Measurements from ENCODE around the gene SHMT2.

SHMT2 gene

DNA sequence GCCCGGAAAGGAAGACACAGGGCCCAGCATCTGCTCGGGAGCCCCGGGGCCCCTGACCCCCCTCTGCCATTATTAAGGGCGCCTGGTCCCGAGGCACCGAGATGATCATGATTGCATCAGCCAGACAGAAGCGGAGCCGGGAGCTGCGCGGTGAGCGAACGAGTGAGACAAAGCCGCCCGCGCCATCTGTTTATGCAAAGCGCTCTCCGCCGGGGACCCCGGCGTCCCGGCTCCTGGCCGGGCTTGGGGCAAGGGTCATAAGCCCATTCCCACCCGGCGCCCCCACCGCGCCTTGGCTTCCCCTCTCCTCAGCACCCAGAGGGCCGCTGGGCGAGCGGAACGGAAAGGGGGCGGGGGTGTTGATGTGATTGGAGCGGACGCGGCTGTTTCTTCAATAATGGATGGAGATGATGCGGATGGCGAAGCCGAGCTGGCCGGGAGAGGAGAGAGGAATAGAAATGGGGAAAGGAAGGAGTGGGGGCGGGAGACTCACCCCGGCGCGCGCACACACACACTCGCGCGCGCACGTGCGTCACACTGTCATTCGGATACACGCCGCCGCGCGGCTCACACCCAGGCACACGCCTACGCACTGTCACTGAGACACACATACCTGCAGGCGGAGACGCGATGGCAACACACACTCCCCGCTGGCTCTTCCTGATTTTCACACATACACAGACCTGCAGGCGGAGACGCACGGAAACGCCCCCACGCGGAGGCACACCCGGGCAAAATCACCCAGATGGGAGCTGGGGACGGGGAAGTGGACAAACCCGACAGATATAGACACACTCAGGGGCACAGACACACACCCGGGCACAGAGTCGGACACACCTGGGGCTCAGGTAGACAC, 10.8 kb downstream of the SHMT2 start:
- DNase-seq (ENCODE audit: low read depth), result no peak

DNA sequence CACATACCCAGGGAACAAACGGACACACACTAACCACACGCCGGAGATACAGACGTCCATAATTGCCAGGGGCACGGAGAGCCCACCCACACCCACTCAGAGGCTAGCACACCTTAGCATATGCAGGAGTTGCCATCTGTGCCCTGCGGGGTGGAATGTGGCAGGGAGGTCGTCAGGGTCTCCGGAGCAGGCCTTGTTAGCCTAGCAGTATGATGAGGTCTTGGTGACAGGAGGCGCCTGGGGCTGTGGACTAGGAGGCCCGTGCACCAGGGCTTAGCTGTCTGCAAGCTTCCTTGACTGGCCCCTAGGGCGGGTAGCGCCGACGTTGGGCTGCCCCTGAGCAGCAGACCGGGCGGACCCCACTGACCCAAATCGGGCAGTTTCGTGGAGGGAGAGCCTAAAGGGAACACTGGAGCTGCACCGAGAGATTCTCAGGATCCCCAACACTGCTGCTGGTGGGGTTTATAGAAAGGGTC, 11.5 kb downstream of the SHMT2 start:
- no peak for DNase-seq (ENCODE audit: low read depth)

- DNase-seq (ENCODE audit: low read depth), result no peak
These were observed 12.1 kb downstream of the SHMT2 start for GRCh38 chr12:57241402-57242310.

- no peak for DNase-seq (ENCODE audit: low read depth)
These were observed 12.8 kb downstream of the SHMT2 start for GRCh38 chr12:57242329-57242690.

- no peak for DNase-seq (ENCODE audit: low read depth)
These were observed 13.4 kb downstream of the SHMT2 start for GRCh38 chr12:57242691-57243454.

GRCh38 chr12:57243521-57244311, 14.2 kb downstream of the SHMT2 start:
- DNase-seq (ENCODE audit: low read depth), result no peak

GRCh38 chr12:57244312-57244696, 14.8 kb downstream of the SHMT2 start:
- DNase-seq (ENCODE audit: low read depth), result no peak

DNA sequence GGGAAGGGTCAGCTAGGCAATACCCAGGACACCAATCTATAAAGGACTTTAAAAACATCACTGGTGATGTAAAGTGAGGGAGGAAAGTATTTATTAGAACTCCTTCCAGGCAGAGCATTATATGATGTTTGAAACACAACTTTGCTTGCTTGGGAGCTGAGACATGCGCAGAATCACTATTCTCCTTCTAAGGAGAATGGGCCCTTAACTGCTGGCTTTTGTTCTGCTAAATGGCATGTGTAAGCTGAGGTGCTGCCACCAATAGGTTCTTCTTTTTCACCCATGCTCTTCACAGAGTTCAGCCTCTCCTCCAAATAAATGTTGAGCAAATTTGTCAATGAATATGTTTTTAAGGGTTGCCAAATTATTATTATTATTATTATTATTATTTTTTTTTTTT, 17.5 kb downstream of the SHMT2 start:
- DNase-seq (ENCODE audit: low read depth), result no peak

- DNase-seq (ENCODE audit: low read depth), result no peak
These were observed 19.6 kb downstream of the SHMT2 start for GRCh38 chr12:57248934-57249742.

- DNase-seq (ENCODE audit: low read depth), result no peak
These were observed 21.0 kb downstream of the SHMT2 start for GRCh38 chr12:57250541-57250940.

GRCh38 chr12:57250956-57251355, 21.4 kb downstream of the SHMT2 start, which contains the start of gene STAC3:
Gene STAC3 (minus strand): TSS chr12:57251187. CDS start chr12:57249636, 1,551 bp downstream.
- no peak for DNase-seq (ENCODE audit: low read depth)

DNA sequence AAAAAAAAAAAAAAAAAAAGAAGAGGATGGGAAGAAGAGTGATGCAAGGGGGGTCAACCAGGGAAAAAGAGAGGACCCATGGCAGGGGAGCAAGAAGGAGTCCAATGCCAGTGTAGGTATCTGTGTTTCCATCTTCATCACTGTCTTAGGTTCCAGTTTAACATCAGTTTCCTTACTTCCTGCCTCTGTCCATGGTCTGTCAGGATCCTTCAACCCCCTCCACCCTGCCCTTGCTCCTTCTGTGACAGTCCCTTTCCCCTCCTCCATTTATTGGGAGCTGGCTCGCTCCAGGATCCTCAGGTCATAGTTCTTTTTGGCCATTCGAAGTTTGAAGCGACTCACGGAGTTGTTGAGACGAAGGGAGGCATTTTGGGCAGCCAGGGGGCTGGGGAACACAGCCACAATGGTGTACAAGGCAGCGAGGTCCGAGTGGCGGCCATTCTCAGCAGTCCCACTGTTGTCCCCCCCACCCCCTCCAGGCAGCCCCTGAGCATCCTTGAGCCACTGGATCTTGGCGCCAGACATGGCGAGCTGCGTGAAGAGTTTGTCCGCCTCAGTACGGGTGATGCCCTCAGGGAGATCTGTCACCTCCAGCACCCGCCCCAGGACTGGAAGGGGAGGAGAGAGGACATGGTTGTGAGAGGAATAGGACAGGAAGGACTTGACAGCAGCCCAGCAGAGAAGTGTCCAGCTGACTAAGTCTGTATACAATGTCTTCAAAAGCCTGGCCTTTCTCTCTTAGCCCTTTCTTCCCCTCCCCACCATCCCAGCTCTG, 25.2 kb downstream of the SHMT2 start:
- no peak for DNase-seq (ENCODE audit: low read depth)

DNA sequence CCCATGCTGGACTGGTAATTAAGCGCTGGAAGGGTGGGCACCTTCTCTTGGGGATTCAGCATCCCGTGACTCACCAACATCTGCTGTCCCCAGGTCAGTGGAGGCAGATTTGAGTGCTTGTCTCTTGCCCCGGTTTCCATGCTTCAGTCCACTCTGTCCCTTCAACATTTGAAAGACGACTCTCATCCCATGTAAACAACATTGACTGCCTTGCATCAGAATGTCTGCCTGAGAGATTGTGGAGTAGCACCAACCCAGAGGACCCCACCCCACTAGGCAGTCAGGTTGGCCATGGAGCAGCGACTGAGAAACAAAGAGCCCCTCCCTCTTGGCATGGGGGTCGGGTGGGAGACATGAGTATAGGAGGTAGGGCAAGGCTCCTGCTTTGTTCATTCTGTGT, 26.4 kb downstream of the SHMT2 start:
- DNase-seq (ENCODE audit: low read depth), result no peak

- DNase-seq (ENCODE audit: low read depth), result no peak
These were observed 29.8 kb downstream of the SHMT2 start for GRCh38 chr12:57258977-57259970.

DNA sequence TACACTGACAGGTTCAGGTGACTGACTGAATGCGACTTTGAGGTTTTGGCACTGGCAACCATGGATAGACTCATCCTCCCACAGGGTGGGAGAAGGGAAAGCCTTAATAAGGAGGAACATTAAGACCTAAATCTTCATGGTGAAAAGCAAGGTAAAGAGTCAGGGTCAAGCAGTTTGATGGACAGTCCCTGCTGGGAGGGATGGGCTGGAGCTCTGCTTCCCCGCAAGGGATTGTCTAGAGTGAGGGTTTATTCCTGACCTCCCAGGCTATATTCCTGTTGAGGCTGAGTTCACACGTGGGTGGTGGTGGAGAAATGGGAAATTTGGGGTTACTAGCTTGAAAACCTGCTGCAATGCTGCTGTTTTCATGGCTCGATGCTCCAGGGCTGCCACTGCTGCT, 30.9 kb downstream of the SHMT2 start:
- no peak for DNase-seq (ENCODE audit: low read depth)

DNA sequence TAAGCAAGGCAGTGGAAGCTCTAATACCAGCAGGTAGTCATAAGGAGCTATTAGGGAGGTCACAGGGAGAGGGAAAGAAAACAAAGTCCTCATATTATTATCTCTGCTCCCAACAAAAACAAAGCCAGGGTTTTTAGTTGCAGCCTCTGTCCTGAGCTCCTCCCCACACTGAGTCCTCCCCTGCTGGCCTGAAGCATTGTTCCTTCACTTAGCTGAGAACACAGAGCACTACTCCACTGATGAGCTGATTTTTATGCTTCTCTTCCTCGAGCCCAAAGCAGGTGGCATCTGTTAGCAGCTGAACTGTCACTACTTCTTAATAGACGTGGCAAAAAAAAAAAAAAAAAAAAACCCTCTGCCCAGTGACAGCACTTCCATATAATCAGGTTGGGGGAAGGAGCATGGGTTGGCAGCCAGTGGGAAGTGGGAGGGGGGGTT, 31.9 kb downstream of the SHMT2 start:
- DNase-seq (ENCODE audit: low read depth), result no peak

DNA sequence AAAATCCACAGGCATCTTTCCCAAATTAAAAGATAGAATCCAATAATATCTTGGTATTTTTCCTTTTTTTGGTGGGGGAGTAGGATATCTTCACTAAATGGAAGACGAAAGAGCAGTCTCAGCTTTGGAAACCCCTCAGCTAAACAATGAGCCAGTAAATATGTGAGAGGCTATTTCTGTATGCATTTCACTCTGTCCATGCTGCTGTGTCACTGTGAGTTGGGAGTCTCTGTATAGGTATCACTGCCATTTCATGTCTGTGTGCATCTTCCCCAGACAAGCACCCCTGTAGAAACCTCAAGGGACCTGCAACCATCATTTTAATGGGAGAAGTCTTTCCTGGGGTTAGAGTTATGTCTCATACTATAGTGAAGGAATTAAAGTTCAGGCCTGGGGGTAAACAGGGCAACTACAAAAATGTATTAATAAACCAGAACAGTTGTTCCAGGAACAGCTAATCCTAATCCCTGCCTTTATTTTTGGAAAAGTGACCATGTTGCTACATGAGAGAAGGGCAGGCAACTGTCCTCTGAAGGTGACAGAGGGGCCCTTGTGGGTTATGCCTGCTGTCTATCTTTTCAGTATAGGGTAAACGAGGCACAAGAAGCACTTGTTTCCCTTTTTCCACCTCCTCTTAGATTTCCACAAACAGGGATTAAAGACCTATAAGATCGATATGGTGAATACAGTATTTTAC, 32.8 kb downstream of the SHMT2 start:
- DNase-seq (ENCODE audit: low read depth), result no peak

DNA sequence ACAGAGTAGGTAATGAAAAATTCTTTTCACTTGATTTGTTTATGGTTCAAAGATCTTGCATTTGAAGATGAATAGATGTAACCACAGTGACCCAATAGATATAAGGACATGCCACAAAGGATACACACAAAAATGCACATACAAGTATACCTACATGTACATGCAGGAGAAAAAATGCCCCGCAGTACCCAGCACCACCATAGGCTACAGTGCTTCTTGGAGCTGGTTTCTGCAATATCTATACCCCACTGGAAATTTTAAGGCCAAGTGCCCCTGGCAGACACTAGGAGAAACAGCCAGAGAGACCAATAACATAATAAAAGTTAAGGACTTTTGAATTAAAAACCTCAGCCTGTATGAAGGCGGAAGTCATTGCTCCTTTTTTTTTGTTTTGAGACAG, 33.6 kb downstream of the SHMT2 start:
- no peak for DNase-seq (ENCODE audit: low read depth)

All from HS-27A (cell line).